UCSD-AML1 (cell line): ENCODE measurements around the gene VENTX.

Source experiments
- DNase-seq: peaks from one replicate; lab custom pipeline; 2025; ENCODE audit not compliant: unreplicated experiment; lab: John Stamatoyannopoulos, UW

VENTX gene

GRCh38 chr10:133201948-133202725, 35.5 kb upstream of the VENTX start:
- DNase-seq: no peak

GRCh38 chr10:133202778-133203651, 34.6 kb upstream of the VENTX start:
- no peak for DNase-seq

- no peak for DNase-seq
These were observed 33.9 kb upstream of the VENTX start for GRCh38 chr10:133203652-133204195.

- no peak for DNase-seq
These were observed 33.2 kb upstream of the VENTX start for GRCh38 chr10:133204226-133205015.

- no peak for DNase-seq
These were observed 32.5 kb upstream of the VENTX start for GRCh38 chr10:133205146-133205545.

GRCh38 chr10:133206356-133207040, 31.2 kb upstream of the VENTX start:
- no peak for DNase-seq

- DNase-seq: no peak
These were observed 30.5 kb upstream of the VENTX start for GRCh38 chr10:133207041-133207600.

- DNase-seq: no peak
These were observed 30.0 kb upstream of the VENTX start for GRCh38 chr10:133207627-133208026.

GRCh38 chr10:133208466-133208865, 29.2 kb upstream of the VENTX start:
- no peak for DNase-seq

- DNase-seq: no peak
These were observed 28.5 kb upstream of the VENTX start for GRCh38 chr10:133209117-133209516.

GRCh38 chr10:133209641-133210040, 28.0 kb upstream of the VENTX start:
- no peak for DNase-seq

GRCh38 chr10:133210398-133211140, 27.1 kb upstream of the VENTX start:
- DNase-seq: no peak

GRCh38 chr10:133211141-133211830, 26.4 kb upstream of the VENTX start:
- DNase-seq: no peak

- no peak for DNase-seq
These were observed 25.4 kb upstream of the VENTX start for GRCh38 chr10:133211959-133212852.

GRCh38 chr10:133212853-133213494, 24.7 kb upstream of the VENTX start:
- DNase-seq: no peak

GRCh38 chr10:133213641-133214467, 23.8 kb upstream of the VENTX start:
- DNase-seq: no peak
